ENCODE data around the gene GCNT1.
"Not testable (repeated sequence)": the region's sequence is repeated elsewhere in the genome, so short reads cannot be mapped to it uniquely, and the experiment has no call there.

GCNT1 gene

DNA sequence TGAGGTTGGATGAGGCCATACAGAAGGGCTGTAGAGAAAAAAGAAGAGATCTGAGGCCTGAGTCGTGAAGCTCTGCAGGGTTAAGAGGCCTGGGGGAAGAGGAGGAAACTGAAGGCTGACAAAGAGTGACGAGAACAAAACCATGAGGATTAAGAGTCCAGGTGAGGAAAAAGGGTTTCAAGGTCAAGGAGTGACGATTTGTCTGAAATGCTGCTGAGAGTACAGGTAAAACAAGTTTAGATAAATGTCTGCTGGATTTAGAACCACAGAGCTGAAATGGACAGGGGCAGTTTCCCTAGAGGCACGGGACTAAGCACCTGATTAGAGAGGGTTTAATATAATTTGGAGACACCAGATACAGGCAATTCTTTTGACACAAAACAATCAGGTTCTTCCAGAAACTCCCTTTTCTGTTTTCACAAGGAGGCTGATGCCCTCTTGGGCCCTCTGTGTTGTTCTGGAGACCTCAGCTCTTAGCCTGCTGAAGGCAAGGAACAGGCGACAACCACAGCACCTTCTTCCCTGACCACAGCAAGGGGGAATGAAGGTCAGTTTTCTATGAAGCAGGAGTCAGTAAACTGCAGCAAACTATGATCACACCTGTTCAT lies 14.6 kb upstream of the GCNT1 start:
- DNase-seq, result no peak

DNA sequence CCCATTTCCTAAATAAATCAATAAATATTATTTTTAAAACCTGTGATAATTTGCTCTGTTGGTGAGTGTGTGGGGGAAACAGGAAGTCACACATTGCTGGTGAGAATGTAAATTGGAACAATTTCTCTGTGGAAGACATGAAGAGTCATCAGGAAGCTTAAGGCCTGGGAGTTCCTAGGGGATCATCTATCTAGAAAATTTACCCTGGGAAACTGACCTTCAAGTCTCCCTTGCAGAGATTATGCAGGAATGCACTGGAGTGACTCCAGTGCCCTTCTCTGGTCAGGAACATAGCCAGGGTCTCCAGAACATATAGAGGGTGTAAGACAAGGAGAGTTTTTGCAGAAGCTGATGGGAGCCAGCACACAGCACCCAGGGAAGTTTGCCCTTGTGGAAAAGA lies 13.0 kb upstream of the GCNT1 start:
- DNase-seq, result no peak

DNA sequence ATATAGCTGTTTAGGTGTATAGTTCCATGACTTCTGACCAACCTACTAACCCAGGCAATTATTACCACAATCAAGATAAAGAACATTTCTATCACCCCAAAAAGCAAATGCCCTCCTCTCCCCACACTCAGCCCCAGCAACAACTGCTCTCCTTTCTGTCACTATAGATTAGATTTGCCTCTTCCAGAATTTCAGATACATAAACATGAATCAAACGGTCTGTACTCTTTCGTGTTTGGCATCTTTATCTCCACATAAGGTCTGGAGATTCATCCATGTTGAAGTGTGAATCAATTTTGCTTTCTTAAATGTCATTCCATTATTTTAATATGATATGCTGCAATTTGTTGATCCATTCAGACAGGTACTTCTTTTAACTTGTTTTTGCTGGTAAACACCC lies 10.5 kb upstream of the GCNT1 start:
- no peak for DNase-seq

DNA sequence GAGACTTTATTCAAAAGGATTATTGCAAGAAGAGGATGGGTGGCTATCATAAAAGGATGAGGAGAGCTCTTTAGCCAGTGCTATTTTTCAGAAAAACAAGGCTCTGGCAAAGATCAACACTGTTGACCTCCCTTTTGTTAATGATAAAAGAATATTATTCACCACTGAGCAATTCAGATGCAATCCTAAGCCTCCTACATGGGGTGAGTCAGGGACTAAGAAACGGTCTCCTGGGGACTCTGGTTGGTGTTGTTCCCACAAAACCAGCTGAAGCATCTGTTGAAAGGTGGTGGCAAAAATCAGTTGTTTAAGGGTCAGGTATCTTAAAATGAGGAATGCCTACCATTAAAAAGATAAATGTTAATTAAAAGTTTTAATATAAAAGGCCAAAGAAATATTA lies 7.7 kb upstream of the GCNT1 start:
- no peak for DNase-seq

DNA sequence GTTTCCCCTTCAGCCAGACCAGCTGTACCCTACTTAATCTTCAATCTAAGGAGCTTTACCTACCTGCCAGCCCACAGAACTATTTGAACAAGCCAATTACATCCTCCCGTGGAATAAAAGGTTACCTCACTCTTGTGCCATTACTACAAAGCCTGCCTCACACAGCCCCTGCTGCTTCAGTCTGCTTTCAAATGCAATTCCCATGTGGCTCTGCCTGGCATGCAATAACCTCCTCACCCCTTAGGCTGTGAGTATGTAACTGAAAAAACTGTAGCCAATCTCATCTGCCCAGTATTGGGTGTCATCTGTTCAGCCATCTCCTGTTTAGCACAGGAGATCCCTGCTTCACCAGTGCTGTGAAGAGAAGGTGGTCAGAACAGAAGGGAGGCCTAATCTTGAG lies 6.1 kb upstream of the GCNT1 start:
- no peak for DNase-seq

DNA sequence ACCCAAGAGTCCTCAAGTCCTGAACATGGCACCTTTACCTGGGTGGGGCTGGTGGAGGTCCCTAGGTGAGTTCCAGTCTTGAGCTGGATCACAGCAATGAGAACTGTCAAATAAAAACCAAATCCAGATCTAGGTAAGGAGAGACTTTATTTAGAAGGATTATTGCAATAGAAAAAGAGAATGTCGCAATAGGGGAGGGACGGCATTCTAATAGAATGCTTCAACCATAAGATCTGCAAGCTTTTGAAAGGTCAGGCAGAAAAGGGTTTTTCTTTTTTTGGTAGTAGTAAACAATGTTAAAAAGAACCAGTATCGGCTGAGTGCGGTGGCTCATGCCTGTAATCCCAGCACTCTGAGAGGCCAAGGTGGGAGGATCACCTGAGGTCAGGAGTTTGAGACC lies 5.2 kb upstream of the GCNT1 start:
- no peak for DNase-seq

DNA sequence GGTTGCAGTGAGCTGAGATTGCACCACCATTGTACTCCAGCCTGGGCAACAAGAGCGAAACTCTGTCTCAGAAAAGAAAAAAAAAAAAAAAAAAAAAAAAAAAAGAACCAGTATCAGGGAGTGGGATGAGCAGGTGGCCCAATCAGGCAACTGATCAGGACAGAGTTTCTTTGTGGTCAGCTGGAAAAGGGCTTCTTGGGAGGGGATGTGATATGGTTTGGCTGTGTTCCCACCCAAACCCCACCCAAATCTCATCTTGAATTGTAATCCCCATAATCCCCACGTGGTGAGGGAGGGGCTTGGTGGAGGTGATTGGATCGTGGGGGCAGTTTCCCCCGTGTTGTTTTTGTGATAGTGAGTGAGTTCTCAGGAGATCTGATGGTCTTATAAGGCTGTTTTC lies 4.7 kb upstream of the GCNT1 start:
- DNase-seq, result no peak

DNA sequence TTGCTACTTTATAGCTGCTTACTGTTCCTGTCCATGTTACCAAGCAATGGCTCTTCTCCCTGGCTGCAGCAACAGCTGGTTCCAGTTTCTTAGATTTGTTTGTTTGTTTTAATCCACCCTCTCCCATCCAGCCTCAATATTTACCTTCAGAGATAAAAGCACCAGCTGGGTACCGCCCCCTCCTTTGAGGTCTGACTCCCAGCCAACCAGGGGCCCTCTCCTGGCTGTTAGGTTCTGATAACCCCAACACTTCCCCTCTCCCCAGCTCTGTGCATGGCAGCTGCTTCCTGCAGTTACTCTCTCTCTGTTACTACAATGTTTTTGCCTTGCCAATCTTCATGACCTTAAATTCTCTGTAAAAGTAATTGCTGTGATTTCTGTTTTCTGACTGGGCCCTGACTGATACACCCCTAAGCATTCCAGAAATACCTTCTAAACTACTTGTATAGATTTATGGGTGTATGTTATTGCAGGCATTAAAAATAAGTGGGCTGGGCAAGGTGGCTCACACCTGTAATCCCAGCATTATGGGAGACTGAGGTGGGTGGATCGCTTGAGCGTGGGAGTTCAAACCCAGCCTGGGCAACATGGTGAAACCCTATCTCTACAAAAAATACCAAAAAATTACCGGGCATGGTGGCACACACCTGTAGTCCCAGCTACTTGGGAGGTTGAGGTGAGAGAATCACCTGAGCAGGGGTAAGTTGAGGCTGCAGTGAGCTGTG lies 2.6 kb upstream of the GCNT1 start:
- DNase-seq, result peak; percentile 9

DNA sequence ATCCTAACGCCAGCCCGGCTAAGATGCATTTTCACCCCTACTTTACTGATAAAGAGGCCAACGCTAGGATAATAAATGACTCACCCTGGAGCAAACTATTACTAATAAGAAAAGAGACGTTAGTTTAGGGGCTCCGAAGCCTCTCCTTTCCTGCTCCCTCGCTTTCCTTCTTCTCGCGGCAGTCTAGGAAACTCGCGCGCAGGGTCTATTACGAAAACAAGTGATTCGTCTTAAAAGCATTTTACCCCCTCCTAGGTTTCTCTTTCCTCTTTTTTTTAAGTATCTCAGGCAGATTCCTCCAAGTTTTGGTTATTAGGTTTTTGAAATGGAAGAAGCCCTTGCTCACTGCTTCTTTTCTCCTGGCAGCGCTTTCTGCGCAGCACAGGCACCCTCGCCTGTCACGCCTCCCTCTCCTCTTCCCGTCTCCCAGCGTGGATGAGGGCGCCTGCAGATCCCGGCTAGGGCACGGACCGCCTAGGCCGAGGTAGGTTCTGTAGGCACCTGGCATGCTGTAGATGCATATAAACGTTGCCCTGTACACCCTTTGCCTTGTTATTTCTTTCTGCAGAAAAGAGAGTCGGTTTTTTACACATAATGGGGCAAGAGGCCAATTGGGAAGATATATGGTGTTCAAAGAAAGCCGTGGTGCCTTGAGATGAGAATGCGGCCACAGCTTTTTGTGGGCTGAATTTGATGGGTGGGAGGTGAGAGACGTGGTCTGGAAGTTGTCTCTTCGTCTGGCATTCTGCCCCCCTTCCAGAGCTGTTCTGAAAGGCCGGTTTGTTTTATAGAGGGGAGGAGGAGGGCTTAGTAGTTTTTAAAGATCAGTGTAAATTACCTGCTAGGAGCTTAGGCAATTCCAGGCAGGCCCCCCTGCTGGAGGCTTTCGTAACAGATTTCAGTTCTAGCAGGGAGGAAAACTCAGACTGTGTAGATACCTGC lies 983 bp downstream of the GCNT1 start:
- DNase-seq, result no peak

DNA sequence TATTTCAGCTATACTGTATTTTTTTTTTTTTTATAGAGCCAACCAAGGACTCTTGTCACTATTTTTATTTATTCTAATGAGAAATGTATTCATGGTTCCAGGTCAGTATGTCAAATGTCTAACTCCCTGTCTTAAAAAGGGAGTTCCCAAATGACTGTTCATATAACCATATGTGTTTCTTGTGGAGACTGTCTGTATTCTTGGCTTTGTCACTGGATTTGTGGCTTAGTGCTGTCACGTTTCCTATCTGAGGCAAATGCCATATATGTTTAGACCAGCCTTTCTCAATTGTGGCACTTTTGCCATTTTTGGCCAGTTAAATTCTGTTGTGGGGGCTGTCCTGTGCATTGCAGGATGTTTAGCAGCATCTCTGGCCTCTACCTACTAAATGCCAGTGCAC lies 3.1 kb downstream of the GCNT1 start:
- DNase-seq, result no peak

DNA sequence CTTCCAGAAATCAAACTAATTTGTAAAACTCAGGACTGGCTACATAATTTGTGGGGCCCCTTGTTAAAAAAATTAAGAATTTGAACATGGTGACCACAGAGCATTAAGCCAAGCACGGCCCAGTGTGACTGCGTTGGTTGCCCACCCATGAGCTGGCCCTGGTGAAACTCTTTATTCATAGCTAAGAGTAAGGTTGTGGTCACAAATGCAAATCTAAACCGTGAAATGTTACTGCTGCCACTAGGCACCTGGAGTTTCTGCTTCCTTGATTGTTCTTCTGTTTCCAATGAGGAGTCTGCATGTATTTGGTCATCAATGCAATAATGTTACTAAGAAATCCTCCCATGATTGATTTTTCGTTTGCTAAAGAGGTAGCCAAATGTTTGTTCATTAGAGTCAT lies 4.2 kb downstream of the GCNT1 start:
- no peak for DNase-seq

DNA sequence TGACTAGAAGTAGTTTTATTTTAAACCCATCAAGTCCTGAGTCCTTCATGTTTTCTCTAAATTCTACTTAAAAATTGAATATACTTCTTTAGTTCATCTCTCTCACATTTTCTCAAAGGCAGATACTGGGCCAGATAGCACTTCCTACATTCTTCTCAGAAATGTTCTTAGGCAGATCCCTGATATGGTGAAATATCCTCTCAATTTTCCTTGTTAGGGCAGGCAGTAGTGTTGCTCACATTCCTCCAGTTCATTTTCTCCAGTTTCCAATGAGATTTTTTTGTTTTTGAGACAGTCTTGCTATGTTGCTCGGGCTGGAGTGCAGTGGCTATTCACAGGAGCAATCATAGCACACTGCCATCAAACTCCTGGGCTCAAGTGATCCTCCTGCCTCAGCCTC lies 5.7 kb downstream of the GCNT1 start:
- no peak for DNase-seq

DNA sequence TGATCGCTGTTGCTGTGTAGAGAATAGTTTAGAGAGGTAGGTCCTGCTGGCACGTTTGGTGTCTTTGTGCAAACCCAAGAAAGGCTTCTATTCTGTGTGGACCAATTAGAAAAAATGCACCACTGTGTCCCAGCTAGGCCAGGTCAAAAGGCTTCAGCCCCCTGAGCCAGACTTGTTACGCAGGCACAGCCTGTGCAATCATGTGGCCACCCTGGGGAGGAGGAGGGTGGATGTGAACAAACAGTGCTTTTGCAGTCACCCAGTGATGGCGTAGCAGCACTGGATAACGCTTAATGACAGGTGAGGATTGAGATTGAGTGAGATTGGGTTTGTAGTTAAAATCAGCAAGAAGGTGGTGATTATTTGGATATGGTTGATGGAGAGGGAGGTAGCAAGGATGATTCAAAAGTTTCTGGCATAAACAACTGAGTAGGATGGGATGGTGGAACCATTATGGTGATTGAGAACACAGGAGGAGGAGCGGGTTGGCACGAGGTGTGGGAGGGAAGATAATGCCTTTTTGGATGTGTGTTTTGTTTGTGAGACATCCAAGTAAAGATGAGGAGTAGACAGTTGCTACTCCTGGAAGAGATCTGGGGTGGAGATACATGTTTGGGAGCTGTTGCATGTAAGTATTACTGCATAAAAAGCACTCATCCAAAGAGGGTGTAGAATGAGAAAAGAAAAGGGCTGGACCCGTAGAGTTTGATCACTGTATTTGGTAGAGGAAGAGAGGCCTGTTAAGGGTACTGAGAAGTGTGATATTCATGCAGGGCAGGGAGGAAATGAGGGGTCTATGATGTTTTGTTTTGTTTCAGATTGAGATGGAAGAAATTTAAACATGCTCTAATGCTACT lies 6.7 kb downstream of the GCNT1 start:
- DNase-seq, result no peak

DNA sequence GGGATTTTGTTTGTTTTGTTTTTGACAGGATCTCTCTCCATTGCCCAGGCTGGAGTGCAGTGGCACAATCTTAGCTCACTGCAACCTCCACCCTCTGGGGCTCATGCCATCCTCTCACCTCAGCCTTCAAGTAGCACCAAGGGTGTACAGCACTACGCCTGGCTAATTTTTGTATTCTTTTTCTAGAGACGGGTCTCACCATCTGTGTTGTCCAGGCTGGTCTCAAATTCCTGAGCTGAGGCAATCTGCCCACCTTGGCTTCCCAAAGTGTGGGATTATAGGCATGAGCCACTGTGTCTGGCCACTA lies 7.3 kb downstream of the GCNT1 start:
- no peak for DNase-seq

DNA sequence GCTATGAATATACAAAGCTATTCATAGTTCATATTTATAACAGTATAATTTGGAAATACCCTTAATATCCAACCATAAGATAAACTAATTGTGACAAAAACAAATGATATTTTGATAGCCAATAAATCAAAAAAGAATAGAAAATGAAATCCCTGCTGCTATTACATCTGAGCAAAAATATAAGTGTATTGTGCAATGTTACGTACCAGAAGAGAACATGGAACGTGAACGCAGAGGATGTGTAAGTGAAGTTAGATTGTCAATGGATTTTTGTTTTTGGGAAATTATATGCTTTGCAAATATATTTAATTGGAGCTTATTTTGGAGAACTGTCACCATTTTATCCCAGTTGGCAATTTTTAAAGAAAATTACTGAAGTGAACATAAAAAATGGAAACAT lies 15.4 kb downstream of the GCNT1 start:
- DNase-seq, result no peak

DNA sequence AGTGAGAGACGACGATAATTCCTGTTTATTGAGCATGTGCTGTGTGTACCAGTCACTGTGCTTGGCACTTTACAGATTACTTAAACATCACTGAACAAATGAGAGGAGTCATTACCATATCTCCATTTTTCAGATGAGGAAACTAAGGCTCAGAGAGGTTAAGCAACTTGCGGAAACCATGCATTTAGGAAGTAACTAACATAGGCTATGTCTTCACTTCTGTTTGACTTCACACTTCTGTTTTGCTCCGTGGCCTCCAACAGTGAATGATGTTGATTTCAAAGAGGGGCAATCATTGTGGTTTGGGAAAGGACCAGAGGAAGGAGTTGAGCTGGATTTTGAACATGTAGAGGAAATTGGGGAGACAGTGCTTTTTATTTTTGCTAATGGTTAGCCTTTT lies 16.7 kb downstream of the GCNT1 start:
- no peak for DNase-seq

DNA sequence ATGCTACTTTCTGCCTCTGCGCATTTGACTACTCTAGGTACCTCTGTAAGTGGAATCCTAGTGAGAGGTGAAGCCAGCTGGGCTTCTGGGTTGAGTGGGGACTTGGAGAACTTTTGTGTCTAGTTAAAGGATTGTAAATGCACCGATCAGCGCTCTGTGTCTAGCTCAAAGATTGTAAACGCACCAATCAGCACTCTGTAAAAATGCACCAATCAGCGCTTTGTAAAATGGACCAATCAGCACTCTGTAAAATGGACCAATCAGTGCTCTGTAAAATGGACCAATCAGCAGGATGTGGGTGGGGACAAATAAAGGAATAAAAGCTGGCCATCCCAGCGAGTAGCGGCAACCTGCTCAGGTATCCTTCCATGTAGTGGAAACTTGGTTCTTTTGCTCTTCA lies 18.8 kb downstream of the GCNT1 start:
- DNase-seq, result not testable (repeated sequence)

DNA sequence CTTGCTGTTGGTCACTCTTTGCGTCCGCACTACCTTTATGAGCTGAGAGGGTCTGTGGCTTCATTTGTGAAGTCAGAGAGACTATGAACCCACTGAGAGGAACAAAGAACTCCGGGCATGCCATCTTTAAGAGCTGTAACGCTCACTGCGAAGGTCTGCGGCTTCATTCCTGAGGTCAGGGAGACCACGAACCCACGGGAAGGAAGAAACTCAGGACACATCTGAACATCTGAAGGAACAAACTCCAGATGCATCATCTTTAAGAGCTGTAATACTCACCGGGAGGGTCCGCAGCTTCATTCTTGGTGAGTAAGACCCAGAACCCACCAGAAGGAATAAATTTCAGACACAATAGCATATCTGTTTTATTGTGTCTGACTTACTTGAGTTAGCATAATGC lies 19.2 kb downstream of the GCNT1 start:
- DNase-seq, result no peak

DNA sequence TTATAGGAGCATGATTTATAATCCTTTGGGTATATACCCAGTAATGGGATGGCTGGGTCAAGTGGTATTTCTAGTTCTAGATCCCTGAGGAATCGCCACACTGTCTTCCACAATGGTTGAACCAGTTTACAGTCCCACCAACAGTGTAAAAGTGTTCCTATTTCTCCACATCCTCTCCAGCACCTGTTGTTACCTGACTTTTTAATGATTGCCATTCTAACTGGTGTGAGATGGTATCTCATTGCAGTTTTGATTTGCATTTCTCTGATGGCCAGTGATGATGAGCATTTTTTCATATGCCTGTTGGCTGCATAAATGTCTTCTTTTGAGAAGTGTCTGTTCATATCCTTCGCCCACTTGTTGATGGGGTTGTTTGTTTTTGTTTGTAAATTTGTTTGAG lies 20.4 kb downstream of the GCNT1 start:
- not testable (repeated sequence) for DNase-seq

DNA sequence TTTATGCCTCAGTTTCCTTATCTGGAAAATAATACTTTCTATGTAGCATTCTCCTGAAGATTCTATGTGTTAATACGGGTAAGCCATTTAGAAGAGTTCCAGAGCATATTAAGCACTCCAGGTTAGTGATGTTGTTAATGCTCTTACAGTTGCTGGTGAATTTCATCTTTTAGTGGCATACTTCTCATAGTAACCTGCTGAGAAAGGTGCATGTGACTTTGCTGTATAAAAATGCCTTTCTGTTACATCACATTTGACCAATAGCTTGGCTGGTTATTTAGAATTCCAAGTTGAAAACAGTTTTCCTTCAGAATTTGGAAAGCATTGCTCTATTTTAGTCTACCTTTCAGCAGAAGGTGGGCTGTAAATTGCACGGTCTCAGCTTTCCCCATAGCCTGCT lies 27.2 kb downstream of the GCNT1 start:
- no peak for DNase-seq

DNA sequence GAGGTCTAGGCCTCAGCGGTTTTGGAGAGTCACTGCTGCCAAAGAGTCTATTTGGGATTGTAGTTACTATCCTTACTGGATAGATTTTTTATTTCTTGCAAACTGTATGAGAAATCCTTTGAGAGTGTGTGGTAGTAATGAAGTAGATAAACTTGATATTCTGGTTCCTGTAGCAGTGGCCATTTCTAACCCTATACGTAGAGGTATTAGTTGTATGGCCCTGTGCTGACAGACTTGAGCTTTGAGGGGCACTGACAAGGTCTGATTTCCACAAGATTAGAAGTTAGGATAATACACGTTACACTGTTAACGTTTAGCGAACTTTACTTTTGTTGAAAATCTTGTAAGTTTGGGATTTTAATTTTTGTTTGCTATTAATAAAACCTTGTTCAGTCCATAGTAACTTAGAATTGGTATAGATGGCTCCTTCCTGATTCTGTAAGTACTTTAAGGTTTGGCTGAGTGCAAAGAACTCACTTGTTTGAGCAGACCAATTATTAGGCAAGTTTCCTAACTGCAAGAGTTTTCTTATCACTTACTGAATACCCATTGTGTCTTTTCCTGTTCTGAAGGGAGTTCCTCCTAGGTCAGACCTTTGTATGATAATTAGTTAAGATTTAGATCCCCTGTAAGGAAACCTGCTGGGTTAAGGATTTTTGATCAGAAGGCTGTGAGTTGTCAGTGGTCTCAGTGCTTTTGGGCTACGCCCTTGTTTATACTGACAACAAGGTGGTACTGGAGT lies 31.4 kb downstream of the GCNT1 start:
- DNase-seq, result no peak

DNA sequence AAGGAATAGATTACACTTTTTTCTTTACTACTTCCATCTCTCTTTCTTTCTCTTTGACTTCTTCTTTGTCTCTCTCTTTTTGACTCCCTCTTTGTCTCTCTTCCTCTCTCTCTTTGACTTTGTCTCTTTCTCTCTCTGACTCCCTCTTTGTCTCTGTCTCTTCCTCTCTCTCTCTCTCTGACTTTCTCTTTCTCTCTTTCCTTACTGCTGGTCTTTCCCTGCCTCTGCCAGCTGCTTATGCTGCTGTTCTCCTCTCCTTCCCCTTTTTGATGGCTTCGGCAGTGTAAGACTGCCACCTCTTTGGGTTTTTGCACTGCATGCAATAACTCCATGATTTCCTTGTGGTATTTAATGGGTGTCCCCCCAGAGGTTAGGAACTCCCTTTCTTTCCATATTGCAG lies 32.1 kb downstream of the GCNT1 start:
- not testable (repeated sequence) for DNase-seq
